ENCODE data around the gene FAM234A. TPM values are rescaled to one million over a fixed set of nuclear protein-coding genes. Genes with fewer than 3 reads are reported as not detected.

Gene FAM234A
- polyA plus RNA-seq, 2 of the 4 experiments (the other 2 are of a cell fraction) = 25.6 to 53.3 TPM

GRCh38 chr16:289395-289997, 54.9 kb downstream of the FAM234A start:
- no peak overlapping the region for H3K27ac ChIP-seq
- no peaks in the 10 kb centered on the region for H3K9me3 ChIP-seq
- FAIRE-seq = no peak
- 92% methylated on average over 17 of the region's 22 CpGs for WGBS (ENCODE audit: missing lambda C conversion rate)
- DNase-seq (ENCODE audit: low read depth in 1 of 2, low spot score in 1 of 2) = no peak
- no peak overlapping the region for H3K4me2 ChIP-seq
- ChIA-PET POLR2A (no interaction called here), CTCF (interaction anchor here (0.7 kb wide), 1 partner anchor 62 kb away, joined by 4 read pairs; no protein-coding TSS in a partner anchor)
- 0 out of 3 replicates have a peak, but pooled peaks cover 2% of the 10 kb centered on the region for H3K4me1 ChIP-seq
- TF ChIP-seq KDM1A (IDR thresholded peaks at IDR 0.05; ENCODE audit: low read depth) (no peak), ZNF302 (CRISPR knock-in tag; IDR thresholded peaks at IDR 0.05) (no peak), TP53 (CRISPR knock-in tag; IDR thresholded peaks at IDR 0.05) (no peak), EP300 (IDR thresholded peaks at IDR 0.05) (no peak), PHF8 (IDR thresholded peaks at IDR 0.05; ENCODE audit: borderline replicate concordance, low read depth) (no peak), MYC (IDR thresholded peaks at IDR 0.05; ENCODE audit: borderline replicate concordance, low read length) (no peak), ESRRA (IDR thresholded peaks at IDR 0.05; ENCODE audit: borderline replicate concordance, low read length) (no peak), CBX2 (IDR thresholded peaks at IDR 0.05; ENCODE audit: borderline replicate concordance, low read depth) (no peak)
- TF ChIP-seq, protein P1, sequence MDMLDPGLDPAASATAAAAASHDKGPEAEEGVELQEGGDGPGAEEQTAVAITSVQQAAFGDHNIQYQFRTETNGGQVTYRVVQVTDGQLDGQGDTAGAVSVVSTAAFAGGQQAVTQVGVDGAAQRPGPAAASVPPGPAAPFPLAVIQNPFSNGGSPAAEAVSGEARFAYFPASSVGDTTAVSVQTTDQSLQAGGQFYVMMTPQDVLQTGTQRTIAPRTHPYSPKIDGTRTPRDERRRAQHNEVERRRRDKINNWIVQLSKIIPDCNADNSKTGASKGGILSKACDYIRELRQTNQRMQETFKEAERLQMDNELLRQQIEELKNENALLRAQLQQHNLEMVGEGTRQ (IDR thresholded peaks at IDR 0.05) = no peak
- TF ChIP-seq, protein P2, sequence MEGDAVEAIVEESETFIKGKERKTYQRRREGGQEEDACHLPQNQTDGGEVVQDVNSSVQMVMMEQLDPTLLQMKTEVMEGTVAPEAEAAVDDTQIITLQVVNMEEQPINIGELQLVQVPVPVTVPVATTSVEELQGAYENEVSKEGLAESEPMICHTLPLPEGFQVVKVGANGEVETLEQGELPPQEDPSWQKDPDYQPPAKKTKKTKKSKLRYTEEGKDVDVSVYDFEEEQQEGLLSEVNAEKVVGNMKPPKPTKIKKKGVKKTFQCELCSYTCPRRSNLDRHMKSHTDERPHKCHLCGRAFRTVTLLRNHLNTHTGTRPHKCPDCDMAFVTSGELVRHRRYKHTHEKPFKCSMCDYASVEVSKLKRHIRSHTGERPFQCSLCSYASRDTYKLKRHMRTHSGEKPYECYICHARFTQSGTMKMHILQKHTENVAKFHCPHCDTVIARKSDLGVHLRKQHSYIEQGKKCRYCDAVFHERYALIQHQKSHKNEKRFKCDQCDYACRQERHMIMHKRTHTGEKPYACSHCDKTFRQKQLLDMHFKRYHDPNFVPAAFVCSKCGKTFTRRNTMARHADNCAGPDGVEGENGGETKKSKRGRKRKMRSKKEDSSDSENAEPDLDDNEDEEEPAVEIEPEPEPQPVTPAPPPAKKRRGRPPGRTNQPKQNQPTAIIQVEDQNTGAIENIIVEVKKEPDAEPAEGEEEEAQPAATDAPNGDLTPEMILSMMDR (IDR thresholded peaks at IDR 0.05) = no peak
- TF ChIP-seq, protein P3, sequence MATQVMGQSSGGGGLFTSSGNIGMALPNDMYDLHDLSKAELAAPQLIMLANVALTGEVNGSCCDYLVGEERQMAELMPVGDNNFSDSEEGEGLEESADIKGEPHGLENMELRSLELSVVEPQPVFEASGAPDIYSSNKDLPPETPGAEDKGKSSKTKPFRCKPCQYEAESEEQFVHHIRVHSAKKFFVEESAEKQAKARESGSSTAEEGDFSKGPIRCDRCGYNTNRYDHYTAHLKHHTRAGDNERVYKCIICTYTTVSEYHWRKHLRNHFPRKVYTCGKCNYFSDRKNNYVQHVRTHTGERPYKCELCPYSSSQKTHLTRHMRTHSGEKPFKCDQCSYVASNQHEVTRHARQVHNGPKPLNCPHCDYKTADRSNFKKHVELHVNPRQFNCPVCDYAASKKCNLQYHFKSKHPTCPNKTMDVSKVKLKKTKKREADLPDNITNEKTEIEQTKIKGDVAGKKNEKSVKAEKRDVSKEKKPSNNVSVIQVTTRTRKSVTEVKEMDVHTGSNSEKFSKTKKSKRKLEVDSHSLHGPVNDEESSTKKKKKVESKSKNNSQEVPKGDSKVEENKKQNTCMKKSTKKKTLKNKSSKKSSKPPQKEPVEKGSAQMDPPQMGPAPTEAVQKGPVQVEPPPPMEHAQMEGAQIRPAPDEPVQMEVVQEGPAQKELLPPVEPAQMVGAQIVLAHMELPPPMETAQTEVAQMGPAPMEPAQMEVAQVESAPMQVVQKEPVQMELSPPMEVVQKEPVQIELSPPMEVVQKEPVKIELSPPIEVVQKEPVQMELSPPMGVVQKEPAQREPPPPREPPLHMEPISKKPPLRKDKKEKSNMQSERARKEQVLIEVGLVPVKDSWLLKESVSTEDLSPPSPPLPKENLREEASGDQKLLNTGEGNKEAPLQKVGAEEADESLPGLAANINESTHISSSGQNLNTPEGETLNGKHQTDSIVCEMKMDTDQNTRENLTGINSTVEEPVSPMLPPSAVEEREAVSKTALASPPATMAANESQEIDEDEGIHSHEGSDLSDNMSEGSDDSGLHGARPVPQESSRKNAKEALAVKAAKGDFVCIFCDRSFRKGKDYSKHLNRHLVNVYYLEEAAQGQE (IDR thresholded peaks at IDR 0.05) = no peak
- TF ChIP-seq, protein P4, sequence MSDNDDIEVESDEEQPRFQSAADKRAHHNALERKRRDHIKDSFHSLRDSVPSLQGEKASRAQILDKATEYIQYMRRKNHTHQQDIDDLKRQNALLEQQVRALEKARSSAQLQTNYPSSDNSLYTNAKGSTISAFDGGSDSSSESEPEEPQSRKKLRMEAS (IDR thresholded peaks at IDR 0.05) = no peak
- ATAC-seq = no peak
- no peak overlapping the region for H3K4me3 ChIP-seq

DNA sequence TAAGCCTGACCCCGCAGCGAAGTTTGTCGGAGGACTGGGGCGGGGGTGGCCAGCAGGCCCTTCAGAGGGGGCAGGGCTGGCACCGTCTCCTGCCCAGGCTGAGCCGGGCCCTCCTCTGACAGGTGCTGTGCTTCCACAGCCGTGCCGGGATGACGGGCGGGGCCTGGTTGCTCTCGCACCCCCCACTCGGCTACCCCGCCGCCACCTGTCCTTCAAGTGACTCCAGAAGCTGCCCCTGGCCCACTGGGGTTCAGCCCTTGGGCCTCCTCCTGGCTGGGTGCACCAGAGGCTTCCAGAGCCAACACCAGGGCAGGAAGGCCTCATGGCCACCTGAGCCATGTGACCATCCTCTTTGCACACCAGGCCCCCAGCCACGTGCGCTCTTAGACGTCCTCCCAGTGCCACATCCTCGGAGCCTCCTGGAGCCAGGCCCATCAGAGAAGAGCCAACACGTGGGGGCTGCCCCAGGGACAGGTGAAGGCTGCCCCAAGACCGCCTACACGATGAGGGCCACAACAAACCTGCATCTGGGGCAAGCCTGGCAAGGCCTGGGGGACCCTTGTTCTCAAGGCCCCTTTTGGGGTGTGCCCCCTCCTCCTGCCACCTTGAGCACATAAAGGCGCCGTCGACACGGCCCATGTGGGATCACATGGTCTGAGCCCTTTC, 55.5 kb downstream of the FAM234A start:
- DNase-seq (ENCODE audit: low read depth in 1 of 2, low spot score in 1 of 2) (no peak), ATAC-seq (no peak), FAIRE-seq (no peak)
- POLR2A ChIA-PET = no interaction called here
- H3K9me3 ChIP-seq = no peaks in the 10 kb centered on the region
- WGBS (ENCODE audit: missing lambda C conversion rate) = 93% methylated on average over 16 of the region's 25 CpGs
- H3K27ac ChIP-seq = no peak overlapping the region
- H3K4me3 ChIP-seq = no peak overlapping the region
- TF ChIP-seq, protein P3 (IDR thresholded peaks at IDR 0.05) = no peak
- no peak for TF ChIP-seq KDM1A (IDR thresholded peaks at IDR 0.05; ENCODE audit: low read depth)
- TF ChIP-seq PBX3 (IDR thresholded peaks at IDR 0.05) = no peak
- no peak for TF ChIP-seq RAD21 (conservative IDR thresholded peaks at IDR 0.05 in 1 of 2, IDR thresholded peaks at IDR 0.05 in 1 of 2)
- TF ChIP-seq, protein P5, sequence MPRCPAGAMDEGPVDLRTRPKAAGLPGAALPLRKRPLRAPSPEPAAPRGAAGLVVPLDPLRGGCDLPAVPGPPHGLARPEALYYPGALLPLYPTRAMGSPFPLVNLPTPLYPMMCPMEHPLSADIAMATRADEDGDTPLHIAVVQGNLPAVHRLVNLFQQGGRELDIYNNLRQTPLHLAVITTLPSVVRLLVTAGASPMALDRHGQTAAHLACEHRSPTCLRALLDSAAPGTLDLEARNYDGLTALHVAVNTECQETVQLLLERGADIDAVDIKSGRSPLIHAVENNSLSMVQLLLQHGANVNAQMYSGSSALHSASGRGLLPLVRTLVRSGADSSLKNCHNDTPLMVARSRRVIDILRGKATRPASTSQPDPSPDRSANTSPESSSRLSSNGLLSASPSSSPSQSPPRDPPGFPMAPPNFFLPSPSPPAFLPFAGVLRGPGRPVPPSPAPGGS (IDR thresholded peaks at IDR 0.05) = no peak
- no peak for TF ChIP-seq EP300 (IDR thresholded peaks at IDR 0.05)
- no peak for TF ChIP-seq POLR2A (IDR thresholded peaks at IDR 0.05; ENCODE audit: low read length)
- TF ChIP-seq TP53 (CRISPR knock-in tag; IDR thresholded peaks at IDR 0.05) = no peak
- TF ChIP-seq MYC (IDR thresholded peaks at IDR 0.05; ENCODE audit: borderline replicate concordance, low read length) = no peak
- TF ChIP-seq GATA3 (IDR thresholded peaks at IDR 0.05; ENCODE audit: borderline replicate concordance) = no peak
- TF ChIP-seq, protein P4 (IDR thresholded peaks at IDR 0.05) = no peak
- TF ChIP-seq NPAS2 (CRISPR knock-in tag; IDR thresholded peaks at IDR 0.05; ENCODE audit: borderline replicate concordance) = no peak
- TF ChIP-seq JUNB (IDR thresholded peaks at IDR 0.05) = no peak
- no peak for TF ChIP-seq MAZ (IDR thresholded peaks at IDR 0.05; ENCODE audit: borderline replicate concordance, low read depth, low read length)
- TF ChIP-seq CBX2 (IDR thresholded peaks at IDR 0.05; ENCODE audit: borderline replicate concordance, low read depth) = no peak
- 0 out of 3 replicates have a peak, but pooled peaks cover 2% of the 10 kb centered on the region for H3K4me1 ChIP-seq
- CTCF ChIA-PET = no interaction called here
- no peak overlapping the region for H3K4me2 ChIP-seq
